Testis (tissue), 3 donors: ENCODE data around the gene LYSMD1. TPM values are rescaled to one million over a fixed set of nuclear protein-coding genes. Genes with fewer than 3 reads are reported as not detected.

Source experiments
- DNase-seq: peaks from one replicate; pipeline ENCODE4 v3.0.0-alpha.2; 2019
- H3K27ac ChIP-seq, 2 donors: fragments of 200-600 bp; sonication (generic); one replicate each; pipeline ENCODE4 v1.5.1; 2019
- H3K27me3 ChIP-seq: fragments of 200-600 bp; sonication (generic); one replicate; pipeline ENCODE4 v1.5.1; 2019
- H3K36me3 ChIP-seq: fragments of 200-600 bp; sonication (generic); one replicate; pipeline ENCODE4 v1.5.1; 2017; ENCODE audit warnings: low read depth; ENCODE audit errors: missing control alignments
- H3K4me1 ChIP-seq: fragments of 200-600 bp; sonication (generic); one replicate; pipeline ENCODE4 v1.5.1; 2019
- H3K4me3 ChIP-seq, 2 donors: fragments of 200-600 bp; sonication (generic); one replicate each; pipeline ENCODE4 v1.5.1; 2017 to 2019
- H3K9me3 ChIP-seq: fragments of 200-600 bp; sonication (generic); one replicate; pipeline ENCODE4 v1.5.1; 2017
- POLR2A ChIP-seq: fragments of 450-650 bp; IDR thresholded peaks from one replicate; pipeline ENCODE4 v1.6.1; 2017; ENCODE audit warnings: antibody characterized with exemption, mild to moderate bottlenecking, moderate library complexity
- WGBS, 2 donors: methylation state at CpG; one replicate each; pipeline ENCODE4 v1.1.5; 2018; 5-methylcytosine and 5-hydroxymethylcytosine counted together
- intact Hi-C: fragments of 100-400 bp; cut with DNase I; formaldehyde crosslinking; loops from one replicate; pipeline ENCODE4 v1.15.1; 2023; ENCODE audit warnings: low total_unique reads
- polyA plus RNA-seq: library from polyadenylated mRNA; stranded (reverse); fragments of 350-450 nt; fragmentation: Illumina TruSeq; extraction: RNeasy Lipid Tissue Mini Kit (QIAGEN cat#74804); gene quantifications from one replicate; pipeline ENCODE4 v1.2.3, GENCODE V29; 2014; ENCODE audit warnings: low read depth, low replicate concordance; ENCODE audit not compliant: insufficient read depth
- total RNA-seq, 2 donors: library from RNA; depleted of rRNA; stranded (reverse); fragments of >200 nt; gene quantifications; one replicate each; pipeline ENCODE4 v1.2.3, GENCODE V29; 2016
- TF ChIP-seq, protein P1 (sequence below), 3 experiments: fragments of 450-650 bp in 2 of 3; fragments of 200-600 bp in 1 of 3; sonication (generic) in 1 of 3; IDR thresholded peaks; one replicate each; pipeline ENCODE4 v1.5.1; 2016 to 2019; ENCODE audit warnings: antibody characterized with exemption in 3 of 3, mild to moderate bottlenecking in 2 of 3, moderate library complexity in 1 of 3

LYSMD1 gene
- total and polyA plus RNA-seq, 3 donors from 2014 or later: 9.5 to 17.0 (median 14.9) TPM

DNA sequence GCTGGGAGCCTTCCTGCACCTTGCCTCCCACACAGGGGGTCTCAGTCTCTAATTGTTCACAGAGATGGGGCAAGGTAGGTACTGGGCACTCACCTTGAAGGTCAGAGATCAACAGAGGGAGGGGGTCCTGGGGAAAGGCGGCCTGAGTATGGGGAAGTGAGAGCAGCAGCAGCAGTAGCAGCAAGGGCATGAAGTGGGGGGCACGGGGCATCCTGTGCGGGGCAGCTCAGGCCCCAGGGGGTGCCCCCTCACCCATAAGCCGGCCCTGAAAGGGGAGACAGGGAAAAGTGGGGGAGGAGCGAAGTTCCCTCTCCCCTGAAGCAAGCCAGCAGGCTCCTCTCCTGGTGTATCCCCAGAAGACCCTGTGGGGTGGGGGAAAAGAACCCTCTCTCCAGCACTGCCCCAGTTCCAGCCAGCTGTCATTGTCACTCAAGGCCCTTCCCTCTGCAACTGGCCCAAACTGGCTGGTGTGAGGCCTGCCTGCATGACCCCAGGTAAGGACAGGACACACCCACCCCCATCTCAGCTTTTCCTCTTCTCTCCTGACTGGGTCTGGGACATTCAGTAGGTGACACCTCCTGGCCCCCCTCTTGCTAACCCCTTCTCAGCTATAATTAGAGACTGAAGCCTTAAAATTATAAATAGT, 23.2 kb downstream of the LYSMD1 start:
- no peak for DNase-seq
- Histone ChIP-seq H3K4me1 (peaks cover 28% of the 10 kb centered on the region), H3K9me3 (no peaks in the 10 kb centered on the region), H3K27ac (no peak overlapping the region), H3K4me3 (no peak overlapping the region), H3K27me3 (no peaks in the 10 kb centered on the region), H3K36me3 (no peaks in the 10 kb centered on the region)
- intact Hi-C loops: no loop called here
- no peak for TF ChIP-seq POLR2A
- TF ChIP-seq, protein P1, sequence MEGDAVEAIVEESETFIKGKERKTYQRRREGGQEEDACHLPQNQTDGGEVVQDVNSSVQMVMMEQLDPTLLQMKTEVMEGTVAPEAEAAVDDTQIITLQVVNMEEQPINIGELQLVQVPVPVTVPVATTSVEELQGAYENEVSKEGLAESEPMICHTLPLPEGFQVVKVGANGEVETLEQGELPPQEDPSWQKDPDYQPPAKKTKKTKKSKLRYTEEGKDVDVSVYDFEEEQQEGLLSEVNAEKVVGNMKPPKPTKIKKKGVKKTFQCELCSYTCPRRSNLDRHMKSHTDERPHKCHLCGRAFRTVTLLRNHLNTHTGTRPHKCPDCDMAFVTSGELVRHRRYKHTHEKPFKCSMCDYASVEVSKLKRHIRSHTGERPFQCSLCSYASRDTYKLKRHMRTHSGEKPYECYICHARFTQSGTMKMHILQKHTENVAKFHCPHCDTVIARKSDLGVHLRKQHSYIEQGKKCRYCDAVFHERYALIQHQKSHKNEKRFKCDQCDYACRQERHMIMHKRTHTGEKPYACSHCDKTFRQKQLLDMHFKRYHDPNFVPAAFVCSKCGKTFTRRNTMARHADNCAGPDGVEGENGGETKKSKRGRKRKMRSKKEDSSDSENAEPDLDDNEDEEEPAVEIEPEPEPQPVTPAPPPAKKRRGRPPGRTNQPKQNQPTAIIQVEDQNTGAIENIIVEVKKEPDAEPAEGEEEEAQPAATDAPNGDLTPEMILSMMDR (IDR thresholded peaks at IDR 0.05): no peak
- WGBS, 2 donors: 66 to 96% methylated on average over 3 to 5 of the region's 5 CpGs

DNA sequence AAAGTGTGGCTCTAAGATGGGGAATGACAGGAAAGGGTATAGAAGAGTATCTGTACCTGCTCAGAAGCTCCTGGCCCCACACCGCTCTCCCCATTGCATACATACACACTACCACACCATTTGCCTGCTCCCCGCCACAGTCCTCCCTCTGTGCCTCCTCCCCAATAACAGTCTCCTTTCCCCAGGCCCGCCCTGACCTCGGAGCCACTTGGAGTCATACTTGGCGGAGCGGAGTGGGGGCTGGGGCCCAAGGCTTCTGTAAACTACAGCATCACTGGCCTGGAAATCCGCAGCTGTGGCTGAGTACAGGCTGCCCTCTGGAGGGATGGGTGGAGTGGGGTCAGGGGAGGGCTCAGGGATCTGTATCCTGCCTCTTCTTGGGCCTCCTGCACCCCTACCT, 27.9 kb downstream of the LYSMD1 start:
- Histone ChIP-seq H3K4me1 (peaks cover 8% of the 10 kb centered on the region), H3K4me3 (no peak overlapping the region), H3K27ac (no peak overlapping the region), H3K36me3 (no peaks in the 10 kb centered on the region), H3K9me3 (no peaks in the 10 kb centered on the region), H3K27me3 (no peaks in the 10 kb centered on the region)
- TF ChIP-seq POLR2A: no peak
- TF ChIP-seq, protein P1 (IDR thresholded peaks at IDR 0.05): no peak
- intact Hi-C loops: no loop called here
- WGBS, 2 donors: 92 to 96% methylated on average over 6 to 7 of the region's 7 CpGs
- no peak for DNase-seq

DNA sequence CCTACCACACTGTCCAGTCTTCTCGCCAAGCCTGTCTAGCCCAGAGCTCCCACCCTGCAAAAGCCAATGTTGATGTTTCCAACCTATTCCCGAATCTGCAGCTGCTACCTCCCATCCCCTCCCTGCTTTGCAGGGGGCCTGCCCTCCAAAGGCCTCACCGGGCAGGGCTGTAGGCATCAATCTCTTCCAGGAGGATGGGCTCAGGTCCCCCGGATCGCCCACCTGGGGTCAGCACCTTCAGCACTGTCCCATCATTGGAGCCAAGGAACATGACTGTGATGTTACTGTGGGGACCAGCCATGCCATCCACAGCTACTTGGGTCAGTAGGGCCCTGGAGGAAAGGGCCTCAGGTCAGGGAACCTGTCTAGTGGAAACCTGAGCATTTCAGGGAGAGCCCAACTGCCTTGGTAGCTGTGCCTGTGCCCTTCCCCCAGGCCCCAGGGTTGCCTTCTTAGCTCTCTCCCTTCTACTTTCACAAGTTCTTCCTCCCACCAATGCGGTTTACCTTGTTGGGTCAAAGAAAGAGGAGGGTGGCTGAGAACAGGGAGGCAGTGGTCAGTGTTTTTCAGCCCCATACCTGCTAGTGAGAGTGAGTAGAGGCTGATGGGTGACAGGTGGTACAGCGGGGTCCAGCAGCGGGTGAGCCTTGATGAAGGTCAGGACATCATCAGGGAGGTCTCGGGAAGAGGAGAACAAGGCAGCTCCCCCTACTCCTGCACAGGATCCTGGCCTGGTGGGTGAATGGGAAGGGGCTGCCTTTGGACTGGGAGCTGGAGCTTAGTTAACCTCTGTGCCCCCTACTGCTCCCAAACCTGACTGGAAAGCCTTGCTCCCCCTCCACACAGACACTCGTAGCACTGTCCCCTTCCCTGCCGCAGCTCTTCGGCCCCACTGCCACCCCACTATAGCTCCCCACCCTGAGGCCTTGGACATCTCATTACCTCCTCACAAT, 30.0 kb downstream of the LYSMD1 start:
- H3K36me3 ChIP-seq: no peaks in the 10 kb centered on the region
- no peak overlapping the region for H3K4me3 ChIP-seq
- intact Hi-C loops: no loop called here
- 81 to 88% methylated on average over 12 of the region's 12 CpGs for WGBS, 2 donors
- no peaks in the 10 kb centered on the region for H3K27me3 ChIP-seq
- DNase-seq: no peak
- TF ChIP-seq POLR2A: no peak
- TF ChIP-seq, protein P1 (IDR thresholded peaks at IDR 0.05): no peak
- no peak overlapping the region for H3K27ac ChIP-seq
- no peaks in the 10 kb centered on the region for H3K9me3 ChIP-seq
- H3K4me1 ChIP-seq: peaks cover 20% of the 10 kb centered on the region

DNA sequence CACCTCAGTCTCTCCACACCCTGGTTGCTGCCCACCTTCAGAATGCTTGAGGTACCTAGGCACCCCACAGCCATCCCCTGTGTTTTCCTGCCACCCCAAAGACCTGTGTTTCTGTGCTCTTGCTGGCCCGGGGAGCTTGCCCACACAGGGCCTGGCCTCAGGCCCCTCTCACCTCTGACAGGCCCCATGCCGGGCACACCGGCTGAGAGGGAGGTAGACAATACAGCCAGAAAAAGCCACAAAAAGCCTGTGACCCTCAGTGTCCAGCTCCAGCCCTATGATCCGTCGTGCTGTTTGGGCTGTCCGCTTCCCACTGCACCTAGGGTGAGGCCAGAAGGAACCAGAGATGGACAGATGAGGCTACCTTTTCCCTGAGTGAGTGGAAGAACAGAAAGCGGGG, 30.7 kb downstream of the LYSMD1 start:
- H3K27me3 ChIP-seq: no peaks in the 10 kb centered on the region
- no peaks in the 10 kb centered on the region for H3K9me3 ChIP-seq
- H3K27ac ChIP-seq: no peak overlapping the region
- no peak overlapping the region for H3K4me3 ChIP-seq
- no peaks in the 10 kb centered on the region for H3K36me3 ChIP-seq
- TF ChIP-seq POLR2A: no peak
- TF ChIP-seq, protein P1 (IDR thresholded peaks at IDR 0.05): no peak
- no peak for DNase-seq
- 94 to 97% methylated on average over 7 of the region's 7 CpGs for WGBS, 2 donors
- peaks cover 28% of the 10 kb centered on the region for H3K4me1 ChIP-seq
- intact Hi-C loops: no loop called here
